ENCODE measurements around the gene CTIF.
A peak's percentile ranks its signal among the peaks of the same experiment; 100 is the strongest.

CTIF gene

DNA sequence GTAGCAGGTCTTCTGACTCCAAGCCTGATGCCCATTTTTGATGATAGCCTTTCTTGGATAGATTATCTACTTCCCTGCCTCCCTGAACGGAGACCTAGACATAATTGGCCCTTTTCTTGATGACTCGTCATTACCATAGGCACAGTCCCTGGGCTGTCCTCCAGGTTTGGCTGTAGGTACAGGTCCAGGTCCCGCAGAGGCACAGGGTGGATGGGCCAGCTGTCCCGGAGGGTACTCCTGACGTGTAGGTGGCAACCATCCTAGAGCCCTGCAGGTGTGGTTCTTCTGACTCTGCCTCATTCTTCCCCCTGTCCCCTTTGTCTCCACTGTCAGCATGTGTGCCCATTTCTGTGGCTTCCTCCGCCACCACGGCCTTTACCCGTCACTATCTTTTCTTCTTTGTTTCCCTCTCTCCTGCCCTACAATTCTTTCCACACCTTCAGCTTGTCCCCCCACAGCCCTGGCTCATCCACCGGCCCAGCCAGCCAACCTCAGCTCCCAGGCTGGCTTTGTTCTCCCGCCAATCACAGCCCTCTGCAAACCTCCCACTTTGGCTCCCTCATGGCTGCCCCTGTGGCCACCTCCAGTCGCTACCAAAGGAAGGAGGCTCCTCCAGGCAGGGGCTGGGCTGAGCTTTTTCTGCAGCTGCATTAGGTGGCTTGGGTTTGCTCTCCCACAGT, 309.1 kb downstream of the CTIF start:
- intact Hi-C loops (cut with micrococcal nuclease): no loop called here
- Mint-ChIP-seq H3K27ac (peak overlapping the region; percentile 12), H3K36me3 (ENCODE audit: low read depth) (no peaks in the 10 kb centered on the region)

DNA sequence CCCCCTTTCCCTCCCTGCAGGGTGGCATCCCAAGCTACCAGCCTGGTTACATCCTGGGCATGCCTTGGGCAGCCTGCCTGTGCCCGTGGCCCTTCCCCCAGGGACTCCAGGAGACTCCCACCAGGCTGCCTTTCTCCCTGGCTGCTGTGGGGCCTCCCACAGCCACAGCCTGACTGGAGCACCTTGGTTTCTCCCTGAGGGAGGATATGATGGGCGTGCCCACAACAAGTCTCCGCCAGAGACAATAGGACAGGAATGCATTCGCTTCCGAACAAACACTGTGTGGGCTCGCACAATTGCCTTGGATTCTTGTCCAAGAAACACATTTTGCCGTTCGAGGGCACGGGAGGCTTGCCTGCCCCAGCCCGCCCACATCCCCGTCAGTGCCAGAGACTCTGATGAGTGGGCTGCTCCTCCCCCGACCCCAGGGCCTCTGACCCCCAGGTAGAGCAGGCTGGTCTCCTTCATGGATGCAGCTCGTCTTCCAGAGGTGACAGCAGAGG, 309.9 kb downstream of the CTIF start:
- H3K9me3 Mint-ChIP-seq: no peaks in the 10 kb centered on the region
- intact Hi-C loops (cut with micrococcal nuclease): no loop called here

More for the DNA sequence above, 309.1 kb downstream of the CTIF start:
- H3K9me3 Mint-ChIP-seq: no peaks in the 10 kb centered on the region
- H3K4me1 Mint-ChIP-seq (ENCODE audit: low read depth): peaks cover 86% of the 10 kb centered on the region
- H3K4me3 Mint-ChIP-seq: no peak overlapping the region
- H3K27me3 Mint-ChIP-seq: no peaks in the 10 kb centered on the region

DNA sequence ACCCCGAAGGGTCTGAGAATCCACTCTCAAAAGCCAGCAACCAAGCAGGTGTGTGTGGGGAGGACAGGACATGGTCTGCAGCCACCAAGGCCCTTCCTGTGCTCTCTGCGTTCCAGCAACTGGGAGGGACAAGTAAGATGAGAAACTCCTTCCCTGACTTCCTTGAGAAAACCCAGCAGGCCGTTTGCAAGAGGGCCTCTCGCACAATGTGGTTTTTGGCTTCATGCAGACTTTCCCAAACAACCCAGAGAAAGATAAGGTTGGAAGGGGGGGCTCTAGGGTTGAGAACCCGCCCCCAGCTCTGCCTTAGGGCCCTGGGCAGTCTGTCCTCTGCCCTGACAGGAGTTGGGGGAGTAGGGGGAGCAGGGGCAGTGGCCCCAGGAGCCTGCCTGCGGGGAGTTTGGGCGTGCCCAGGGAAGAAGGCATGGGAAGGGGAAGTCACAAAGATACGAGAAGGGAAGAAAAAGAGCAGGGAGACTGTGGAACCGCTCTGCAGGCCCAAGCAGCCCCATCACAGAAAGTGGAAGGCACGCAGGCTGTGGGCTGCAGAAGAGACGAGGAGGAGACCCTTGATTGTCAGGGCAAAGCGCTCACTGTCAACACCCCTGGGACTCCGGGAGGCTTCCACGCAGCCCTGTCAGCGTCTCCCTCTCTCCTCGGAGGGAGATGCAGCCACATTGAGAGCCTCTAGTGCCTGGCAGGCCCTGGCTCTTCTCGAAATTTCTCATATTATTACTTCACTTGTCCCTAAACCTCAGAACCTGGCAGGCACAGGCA, 312.2 kb downstream of the CTIF start:
- Mint-ChIP-seq H3K27me3 (no peaks in the 10 kb centered on the region), H3K9me3 (no peaks in the 10 kb centered on the region), H3K4me1 (ENCODE audit: low read depth) (peaks cover 86% of the 10 kb centered on the region), H3K36me3 (ENCODE audit: low read depth) (no peaks in the 10 kb centered on the region), H3K27ac (peak overlapping the region; percentile 89), H3K4me3 (peak overlapping the region; percentile 71)
- intact Hi-C loops (cut with micrococcal nuclease): loop anchor here (10.0 kb wide), 1 partner anchor 394 kb away; no protein-coding TSS in a partner anchor

More for the DNA sequence above, 309.9 kb downstream of the CTIF start:
- H3K27ac Mint-ChIP-seq: no peak overlapping the region
- H3K27me3 Mint-ChIP-seq: no peaks in the 10 kb centered on the region
- H3K4me3 Mint-ChIP-seq: no peak overlapping the region
- H3K36me3 Mint-ChIP-seq (ENCODE audit: low read depth): no peaks in the 10 kb centered on the region
- H3K4me1 Mint-ChIP-seq (ENCODE audit: low read depth): peaks cover 86% of the 10 kb centered on the region

DNA sequence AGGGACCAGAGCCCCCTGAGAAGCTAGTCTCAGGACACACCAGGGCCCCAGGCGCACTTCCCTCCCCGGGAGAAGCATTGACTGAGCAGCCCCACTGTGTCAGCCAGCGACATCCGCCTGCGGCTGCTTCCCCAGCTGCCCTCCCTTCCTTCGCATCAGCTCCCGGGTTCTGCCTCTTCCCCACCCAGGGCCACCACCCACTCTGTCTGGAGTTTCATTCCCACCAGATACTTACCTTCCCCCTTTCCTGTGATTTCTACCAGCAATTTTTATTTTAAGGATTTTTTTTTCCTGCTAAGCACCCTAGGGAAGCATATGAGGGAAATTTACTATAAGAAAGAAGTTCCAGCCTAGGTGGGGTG, 312.7 kb downstream of the CTIF start:
- H3K36me3 Mint-ChIP-seq (ENCODE audit: low read depth): no peaks in the 10 kb centered on the region
- H3K27ac Mint-ChIP-seq: peak overlapping the region; percentile 89
- H3K4me1 Mint-ChIP-seq (ENCODE audit: low read depth): peaks cover 86% of the 10 kb centered on the region
- H3K4me3 Mint-ChIP-seq: peak overlapping the region; percentile 71
- H3K9me3 Mint-ChIP-seq: no peaks in the 10 kb centered on the region
- intact Hi-C loops (cut with micrococcal nuclease): loop anchor here (10.0 kb wide), 1 partner anchor 393 kb away; no protein-coding TSS in a partner anchor
- no peaks in the 10 kb centered on the region for H3K27me3 Mint-ChIP-seq

DNA sequence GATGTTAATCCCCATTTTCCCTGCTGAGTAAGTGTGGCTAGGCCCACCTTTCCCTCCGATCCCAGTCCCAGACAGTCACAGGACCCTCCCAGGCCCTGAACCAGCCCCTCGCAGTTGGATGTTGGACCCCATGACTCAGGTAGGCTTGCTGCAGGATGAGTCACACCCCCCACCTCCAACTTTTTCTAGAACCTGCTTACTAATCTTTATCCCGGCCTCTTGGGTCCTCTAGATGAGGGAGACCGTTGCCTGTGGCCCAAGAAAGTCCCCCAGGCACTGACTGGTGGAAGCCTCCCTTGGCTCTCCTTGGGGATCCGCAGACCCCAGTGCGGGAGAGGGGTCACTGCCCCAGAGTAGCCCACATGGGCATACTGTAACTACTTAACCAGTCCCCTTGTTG, 313.5 kb downstream of the CTIF start:
- no peaks in the 10 kb centered on the region for H3K27me3 Mint-ChIP-seq
- no peaks in the 10 kb centered on the region for H3K36me3 Mint-ChIP-seq (ENCODE audit: low read depth)
- peak overlapping the region; percentile 89 for H3K27ac Mint-ChIP-seq
- no peak overlapping the region for H3K4me3 Mint-ChIP-seq
- intact Hi-C loops (cut with micrococcal nuclease): loop anchor here (10.0 kb wide), 1 partner anchor 393 kb away; no protein-coding TSS in a partner anchor
- no peaks in the 10 kb centered on the region for H3K9me3 Mint-ChIP-seq
- peaks cover 91% of the 10 kb centered on the region for H3K4me1 Mint-ChIP-seq (ENCODE audit: low read depth)

DNA sequence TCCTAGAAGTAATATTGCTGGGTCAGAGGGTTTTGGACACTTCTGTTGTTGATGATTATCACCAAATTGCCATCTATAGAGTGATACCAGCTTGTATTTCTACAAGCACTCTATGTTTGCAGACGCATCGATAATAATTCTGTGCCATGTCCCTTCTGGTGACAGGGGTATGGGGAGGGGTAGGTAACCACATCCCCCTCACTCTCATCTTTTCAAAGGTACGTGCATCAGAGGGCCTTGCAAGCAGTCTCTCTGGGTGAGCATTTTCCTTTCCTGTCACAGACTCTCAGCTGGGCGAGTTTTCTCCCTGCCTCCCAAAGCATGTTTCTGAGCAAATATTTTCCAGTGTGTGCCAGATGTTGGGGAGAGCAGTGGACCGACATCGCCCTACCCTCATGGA, 314.0 kb downstream of the CTIF start:
- H3K27ac Mint-ChIP-seq: peak overlapping the region; percentile 89
- intact Hi-C loops (cut with micrococcal nuclease): loop anchor here (10.0 kb wide), 1 partner anchor 392 kb away; no protein-coding TSS in a partner anchor

DNA sequence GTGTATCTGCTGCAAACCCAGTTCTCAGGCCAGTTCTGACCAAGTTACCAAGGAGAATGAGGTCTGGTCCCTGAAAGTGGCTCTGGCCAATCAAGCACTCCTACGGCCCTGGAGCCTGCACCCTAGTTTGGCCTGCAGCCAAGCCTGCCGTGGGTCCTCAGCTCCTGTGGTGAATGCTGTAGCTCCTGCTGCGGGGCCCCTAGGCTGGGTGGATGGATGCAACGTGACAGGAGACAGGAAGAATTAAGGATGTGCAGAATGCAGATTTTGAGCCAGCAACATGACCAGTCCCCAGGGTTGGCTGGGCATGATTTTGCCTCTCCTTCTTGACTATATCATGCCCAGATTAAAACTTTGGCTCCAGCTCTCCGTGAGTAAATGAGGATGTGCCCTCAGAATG, 314.8 kb downstream of the CTIF start:
- H3K36me3 Mint-ChIP-seq (ENCODE audit: low read depth): no peaks in the 10 kb centered on the region
- H3K9me3 Mint-ChIP-seq: no peaks in the 10 kb centered on the region
- peaks cover 94% of the 10 kb centered on the region for H3K4me1 Mint-ChIP-seq (ENCODE audit: low read depth)
- no peaks in the 10 kb centered on the region for H3K27me3 Mint-ChIP-seq
- H3K4me3 Mint-ChIP-seq: no peak overlapping the region
- intact Hi-C loops (cut with micrococcal nuclease): loop anchor here (10.0 kb wide), 1 partner anchor 391 kb away; no protein-coding TSS in a partner anchor
- no peak overlapping the region for H3K27ac Mint-ChIP-seq

More for the DNA sequence above, 314.0 kb downstream of the CTIF start:
- H3K9me3 Mint-ChIP-seq: no peaks in the 10 kb centered on the region
- H3K36me3 Mint-ChIP-seq (ENCODE audit: low read depth): no peaks in the 10 kb centered on the region
- H3K27me3 Mint-ChIP-seq: no peaks in the 10 kb centered on the region
- H3K4me3 Mint-ChIP-seq: no peak overlapping the region
- peaks cover 94% of the 10 kb centered on the region for H3K4me1 Mint-ChIP-seq (ENCODE audit: low read depth)

DNA sequence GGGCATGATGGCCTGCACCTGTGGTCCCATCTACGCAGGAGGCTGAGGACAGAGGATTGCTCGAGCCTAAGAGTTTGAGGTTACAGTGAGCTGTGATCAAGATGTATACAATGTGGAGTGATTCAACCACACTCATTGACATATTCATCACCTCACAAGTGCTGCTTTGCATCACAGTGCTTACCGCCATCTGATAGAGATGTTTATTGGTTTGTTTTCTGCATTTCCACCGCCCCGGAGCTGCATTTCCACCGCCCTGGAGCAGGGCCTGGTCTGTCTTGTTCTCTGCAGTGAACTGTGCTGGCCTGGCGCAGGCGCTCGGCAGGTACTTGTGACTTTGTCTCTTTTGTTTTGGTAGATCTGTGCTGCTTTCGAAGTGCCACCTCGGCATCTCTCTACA, 315.9 kb downstream of the CTIF start:
- peaks cover 95% of the 10 kb centered on the region for H3K4me1 Mint-ChIP-seq (ENCODE audit: low read depth)
- H3K9me3 Mint-ChIP-seq: no peaks in the 10 kb centered on the region
- H3K27ac Mint-ChIP-seq: peak overlapping the region; percentile 76

DNA sequence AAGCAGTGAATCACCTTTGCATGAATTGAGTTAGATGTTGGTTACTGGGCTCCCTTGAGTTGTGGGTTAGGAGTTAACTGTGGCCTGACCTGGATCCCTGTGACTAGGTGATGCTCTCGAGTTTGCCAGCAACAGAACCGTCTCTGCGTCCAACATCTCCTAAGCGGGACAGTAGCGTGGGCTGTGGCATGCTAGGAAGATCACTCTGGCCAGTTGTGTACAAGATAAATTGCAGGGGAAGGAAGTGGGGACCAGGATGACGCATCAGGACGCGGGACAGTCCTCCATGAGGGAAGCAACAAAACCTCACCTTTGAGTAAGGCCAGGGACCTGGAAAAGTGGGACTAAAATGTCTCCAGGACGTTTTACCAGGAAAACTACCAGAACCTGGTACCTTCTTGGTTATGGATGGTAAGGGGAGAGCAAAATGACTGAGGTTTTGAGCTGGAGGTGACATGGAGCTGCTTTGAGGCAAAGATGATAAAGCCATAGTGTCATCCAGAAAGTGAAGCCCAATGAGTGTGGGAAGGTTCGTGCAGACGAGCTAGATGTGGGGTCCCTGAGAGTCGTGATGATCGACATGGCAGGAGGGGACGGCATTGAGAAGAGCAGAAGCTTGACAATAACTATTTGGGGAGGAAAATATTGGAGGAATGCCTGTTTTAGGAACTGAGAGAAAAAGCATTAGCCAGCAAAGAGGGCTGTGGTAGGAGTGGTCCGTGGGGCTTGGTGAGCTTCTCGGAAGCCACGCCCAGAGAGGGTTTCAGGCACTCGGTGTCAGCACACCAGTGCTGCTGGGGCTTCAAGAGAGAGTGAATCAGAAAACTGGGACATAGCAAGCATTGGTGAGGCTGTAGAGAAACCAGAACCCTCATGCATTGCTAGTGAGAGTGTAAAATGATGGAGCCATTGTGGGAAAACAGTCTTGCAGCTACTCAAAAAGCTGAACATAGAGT, 316.9 kb downstream of the CTIF start:
- no peaks in the 10 kb centered on the region for H3K36me3 Mint-ChIP-seq (ENCODE audit: low read depth)
- H3K4me3 Mint-ChIP-seq: no peak overlapping the region
- no peaks in the 10 kb centered on the region for H3K27me3 Mint-ChIP-seq
- H3K9me3 Mint-ChIP-seq: no peaks in the 10 kb centered on the region
- peak overlapping the region; percentile 76 for H3K27ac Mint-ChIP-seq
- intact Hi-C loops (cut with micrococcal nuclease): loop anchor here (10.0 kb wide), 1 partner anchor 389 kb away; no protein-coding TSS in a partner anchor
- peaks cover 86% of the 10 kb centered on the region for H3K4me1 Mint-ChIP-seq (ENCODE audit: low read depth)

More for the DNA sequence above, 315.9 kb downstream of the CTIF start:
- H3K36me3 Mint-ChIP-seq (ENCODE audit: low read depth): no peaks in the 10 kb centered on the region
- intact Hi-C loops (cut with micrococcal nuclease): loop anchor here (10.0 kb wide), 1 partner anchor 390 kb away; no protein-coding TSS in a partner anchor
- no peaks in the 10 kb centered on the region for H3K27me3 Mint-ChIP-seq
- H3K4me3 Mint-ChIP-seq: no peak overlapping the region

DNA sequence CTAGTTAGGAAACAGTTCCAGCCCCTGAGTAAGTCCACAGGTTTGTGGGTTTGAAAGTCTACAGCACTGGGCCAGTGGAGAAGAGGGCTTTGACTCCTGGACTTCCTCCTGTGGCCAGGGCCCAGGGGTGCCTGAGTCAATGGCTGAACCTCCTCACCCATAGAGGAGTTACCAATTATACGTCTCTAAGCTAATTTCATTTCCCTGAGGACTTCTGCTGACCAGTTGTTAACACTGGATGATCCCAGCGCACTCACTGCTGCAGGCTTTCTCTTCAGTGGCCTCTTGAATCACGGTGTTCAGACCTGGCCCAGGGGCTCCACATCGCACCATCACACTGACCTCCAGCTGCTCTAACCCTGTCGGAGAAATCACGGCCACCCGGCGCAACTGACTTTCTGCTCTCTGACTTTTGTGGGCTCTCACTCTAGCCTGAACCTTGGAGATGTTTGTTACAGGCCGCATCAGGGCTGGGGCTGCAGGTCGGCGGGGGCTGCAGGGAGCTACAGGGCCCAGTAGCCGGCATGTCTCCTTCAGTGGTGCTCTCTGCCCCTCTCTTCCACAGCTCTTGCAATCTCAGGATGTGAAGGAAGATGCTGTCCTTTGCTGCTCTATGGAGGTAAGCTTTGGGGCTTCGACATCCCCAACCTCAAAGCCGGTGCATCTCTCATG, 318.3 kb downstream of the CTIF start:
- Mint-ChIP-seq H3K27ac (peak overlapping the region; percentile 76), H3K9me3 (no peaks in the 10 kb centered on the region), H3K4me3 (no peak overlapping the region), H3K36me3 (ENCODE audit: low read depth) (peaks cover 3% of the 10 kb centered on the region), H3K27me3 (no peaks in the 10 kb centered on the region), H3K4me1 (ENCODE audit: low read depth) (peaks cover 71% of the 10 kb centered on the region)
- intact Hi-C loops (cut with micrococcal nuclease): loop anchor here (10.0 kb wide), 1 partner anchor 388 kb away; no protein-coding TSS in a partner anchor

DNA sequence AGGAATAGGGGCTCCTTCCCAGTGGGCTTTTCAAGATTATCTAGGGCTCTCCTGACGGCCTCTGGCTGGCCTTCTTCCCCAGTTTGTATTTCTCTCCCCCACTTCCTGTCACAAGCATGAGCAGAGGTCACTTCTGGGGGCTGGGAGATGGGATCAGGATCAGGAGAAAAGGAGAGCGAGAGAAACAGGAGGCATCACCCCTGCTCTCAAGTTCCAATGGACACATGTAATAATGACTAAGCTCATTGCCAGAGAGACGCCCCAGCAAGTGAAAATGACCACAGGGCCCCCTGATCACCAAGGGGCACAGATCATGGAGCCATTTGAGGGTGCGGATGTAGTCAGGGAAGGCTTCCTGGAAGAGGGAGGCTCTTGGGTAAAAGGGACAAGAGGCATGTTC, 319.8 kb downstream of the CTIF start:
- Mint-ChIP-seq H3K27me3 (no peaks in the 10 kb centered on the region), H3K36me3 (ENCODE audit: low read depth) (peaks cover 16% of the 10 kb centered on the region), H3K27ac (peak overlapping the region; percentile 76)

DNA sequence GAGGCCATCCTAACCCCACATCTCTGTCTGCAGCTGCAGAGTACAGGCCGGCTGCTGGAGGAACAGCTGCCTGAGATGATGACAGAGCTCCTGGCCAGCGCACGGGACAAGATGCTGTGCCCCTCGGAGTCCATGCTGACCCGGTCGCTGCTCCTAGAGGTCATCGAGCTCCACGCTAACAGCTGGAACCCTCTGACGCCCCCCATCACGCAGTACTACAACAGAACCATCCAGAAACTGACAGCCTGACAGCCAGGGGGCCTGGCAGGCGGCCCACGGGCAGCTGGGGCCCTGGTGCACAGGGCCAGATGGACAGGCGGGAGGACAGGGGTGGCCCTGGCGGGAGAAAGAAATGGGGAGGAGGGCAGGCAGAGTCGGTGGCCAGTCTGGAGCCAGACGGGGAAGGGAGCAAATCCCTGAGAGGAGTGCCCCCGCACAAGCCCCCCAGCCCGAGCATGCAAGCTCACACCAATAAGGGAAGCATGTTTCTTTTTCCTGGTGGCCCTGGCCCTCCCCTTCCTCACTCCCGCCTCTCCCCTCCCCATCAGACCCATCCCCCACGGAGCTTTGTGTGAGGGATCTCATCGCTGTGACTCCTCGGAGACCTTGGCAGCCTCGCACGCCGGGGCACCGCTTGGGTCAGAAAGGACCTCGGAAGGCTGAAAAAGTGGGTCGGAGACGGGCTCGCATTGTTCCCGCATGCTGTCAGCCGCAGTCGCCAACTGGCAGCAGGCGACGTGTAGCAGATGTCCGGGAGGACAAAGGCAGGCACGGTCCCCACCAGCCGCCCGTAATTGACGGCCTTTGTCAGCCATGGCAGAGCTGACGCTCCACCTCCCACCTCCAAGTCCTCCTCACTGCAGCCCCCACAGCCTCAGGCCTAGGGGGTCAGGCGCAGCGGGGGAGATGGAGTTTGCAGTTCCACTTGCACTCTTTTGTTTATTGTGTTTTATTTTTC, 320.8 kb downstream of the CTIF start:
- peaks cover 62% of the 10 kb centered on the region for H3K4me1 Mint-ChIP-seq (ENCODE audit: low read depth)
- H3K4me3 Mint-ChIP-seq: no peak overlapping the region
- no peaks in the 10 kb centered on the region for H3K9me3 Mint-ChIP-seq
- peak overlapping the region; percentile 76 for H3K27ac Mint-ChIP-seq
- H3K27me3 Mint-ChIP-seq: no peaks in the 10 kb centered on the region
- H3K36me3 Mint-ChIP-seq (ENCODE audit: low read depth): peaks cover 20% of the 10 kb centered on the region
- intact Hi-C loops (cut with micrococcal nuclease): loop anchor here (10.0 kb wide), 1 partner anchor 385 kb away; no protein-coding TSS in a partner anchor

More for the DNA sequence above, 319.8 kb downstream of the CTIF start:
- intact Hi-C loops (cut with micrococcal nuclease): loop anchor here (10.0 kb wide), 1 partner anchor 386 kb away; no protein-coding TSS in a partner anchor
- peaks cover 69% of the 10 kb centered on the region for H3K4me1 Mint-ChIP-seq (ENCODE audit: low read depth)
- no peaks in the 10 kb centered on the region for H3K9me3 Mint-ChIP-seq
- H3K4me3 Mint-ChIP-seq: no peak overlapping the region
